ENCODE measurements around the gene BICD1.
A peak's percentile ranks its signal among the peaks of the same experiment; 100 is the strongest.

The BICD1 gene

GRCh38 chr12:32379213-32379612 is 272.6 kb downstream of the BICD1 start:
- DNase-seq (no peak), ATAC-seq (no peak)
- Mint-ChIP-seq H3K9me3 (no peaks in the 10 kb centered on the region), H3K27me3 (no peaks in the 10 kb centered on the region), H3K4me1 (no peaks in the 10 kb centered on the region), H3K4me3 (no peak overlapping the region), H3K27ac (no peak overlapping the region)

- Mint-ChIP-seq H3K4me1 (no peaks in the 10 kb centered on the region), H3K9me3 (no peaks in the 10 kb centered on the region), H3K4me3 (no peak overlapping the region), H3K27me3 (no peaks in the 10 kb centered on the region), H3K27ac (no peak overlapping the region)
- ATAC-seq (no peak), DNase-seq (no peak)
These were observed 273.0 kb downstream of the BICD1 start for GRCh38 chr12:32379667-32380066.

DNA sequence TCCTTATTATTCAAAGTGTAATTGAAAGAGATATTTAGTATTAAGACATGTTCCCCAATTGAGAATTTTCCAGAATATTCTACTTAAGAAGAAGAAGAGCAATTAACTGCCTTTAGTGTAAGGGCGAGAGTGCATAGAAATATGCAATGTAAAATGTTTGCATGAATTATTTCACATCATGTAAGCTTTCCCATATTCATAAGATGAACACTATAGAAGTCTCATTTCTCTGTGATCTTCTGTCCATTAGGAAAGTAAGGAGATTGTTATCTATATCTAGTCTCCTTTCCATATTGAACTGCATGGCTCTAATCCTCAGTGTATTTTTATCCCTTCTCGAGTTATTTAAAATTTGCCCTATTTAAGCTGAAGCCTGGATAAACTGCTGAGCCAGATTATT is 275.6 kb downstream of the BICD1 start:
- H3K27ac Mint-ChIP-seq, result no peak overlapping the region

GRCh38 chr12:32390572-32391219 is 284.0 kb downstream of the BICD1 start:
- Mint-ChIP-seq H3K27ac (peak overlapping the region; percentile 13 to 82), H3K9me3 (no peaks in the 10 kb centered on the region), H3K27me3 (peaks cover 13% of the 10 kb centered on the region), H3K4me1 (peaks cover 5% of the 10 kb centered on the region), H3K4me3 (peak overlapping the region; percentile 75 to 80)
- DNase-seq (peak; percentile 34 to 44), ATAC-seq (peak; percentile 91)

More for the DNA sequence above, 275.6 kb downstream of the BICD1 start:
- ATAC-seq, result no peak
- DNase-seq, result no peak
- Mint-ChIP-seq H3K4me1 (no peaks in the 10 kb centered on the region), H3K27me3 (no peaks in the 10 kb centered on the region), H3K4me3 (no peak overlapping the region), H3K9me3 (no peaks in the 10 kb centered on the region)

GRCh38 chr12:32395026-32395425 is 288.4 kb downstream of the BICD1 start:
- no peaks in the 10 kb centered on the region for H3K9me3 Mint-ChIP-seq
- no peak for DNase-seq
- no peak for ATAC-seq
- H3K4me1 Mint-ChIP-seq, result peaks cover 10% of the 10 kb centered on the region
- no peak overlapping the region for H3K4me3 Mint-ChIP-seq
- peaks cover 19% of the 10 kb centered on the region for H3K27me3 Mint-ChIP-seq
- no peak overlapping the region for H3K27ac Mint-ChIP-seq

DNA sequence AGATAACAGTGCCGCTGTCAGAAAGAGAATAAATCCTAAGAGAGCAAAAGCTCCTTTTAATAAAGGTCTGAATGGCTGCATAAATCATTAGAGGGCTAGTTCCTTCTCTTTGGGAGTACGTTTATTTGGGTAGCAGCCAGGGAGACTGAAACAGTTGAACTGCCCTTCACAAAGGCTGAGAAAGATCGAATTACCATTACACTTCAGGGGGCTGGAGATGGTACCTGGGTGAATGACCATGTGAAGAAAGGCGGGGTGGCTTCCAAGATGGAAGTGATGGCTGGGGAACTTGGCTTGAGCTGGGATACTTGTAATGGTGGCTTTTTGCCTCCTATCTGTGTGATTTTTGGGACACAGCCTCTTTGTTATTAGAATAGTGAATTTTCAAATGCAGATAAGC is 291.0 kb downstream of the BICD1 start:
- Mint-ChIP-seq H3K27ac (no peak overlapping the region), H3K27me3 (peaks cover 22% of the 10 kb centered on the region), H3K9me3 (no peaks in the 10 kb centered on the region), H3K4me1 (peaks cover 12% of the 10 kb centered on the region), H3K4me3 (no peak overlapping the region)
- no peak for ATAC-seq
- DNase-seq, result no peak

- Mint-ChIP-seq H3K27ac (no peak overlapping the region), H3K4me1 (peaks cover 12% of the 10 kb centered on the region), H3K27me3 (peaks cover 27% of the 10 kb centered on the region), H3K9me3 (no peaks in the 10 kb centered on the region), H3K4me3 (peak overlapping the region in 1 of 2 donors; percentile 29)
- DNase-seq (no peak), ATAC-seq (no peak)
These were observed 291.5 kb downstream of the BICD1 start for GRCh38 chr12:32398181-32398580.

GRCh38 chr12:32398816-32399369 is 292.2 kb downstream of the BICD1 start:
- ATAC-seq (no peak), DNase-seq (no peak)
- H3K4me1 Mint-ChIP-seq, result peaks cover 12% of the 10 kb centered on the region
- peaks cover 30% of the 10 kb centered on the region for H3K27me3 Mint-ChIP-seq
- peak overlapping the region; percentile 54 to 99 for H3K4me3 Mint-ChIP-seq
- no peak overlapping the region for H3K27ac Mint-ChIP-seq
- no peaks in the 10 kb centered on the region for H3K9me3 Mint-ChIP-seq

GRCh38 chr12:32399370-32400113 is 292.9 kb downstream of the BICD1 start, which contains the start of gene FGD4:
Gene FGD4 (plus strand): TSS chr12:32399558.
- Mint-ChIP-seq H3K4me3 (peak within 1 kb of the TSS; percentile 96 to 99), H3K4me1 (peaks cover 12% of the 10 kb centered on the region), H3K27ac (peak within 1 kb of the TSS in 1 of 2 donors; percentile 91), H3K9me3 (no peaks in the 10 kb centered on the region), H3K27me3 (peaks cover 30% of the 10 kb centered on the region)
- peak; percentile 95 for ATAC-seq
- peak; percentile 71 to 72 for DNase-seq

DNA sequence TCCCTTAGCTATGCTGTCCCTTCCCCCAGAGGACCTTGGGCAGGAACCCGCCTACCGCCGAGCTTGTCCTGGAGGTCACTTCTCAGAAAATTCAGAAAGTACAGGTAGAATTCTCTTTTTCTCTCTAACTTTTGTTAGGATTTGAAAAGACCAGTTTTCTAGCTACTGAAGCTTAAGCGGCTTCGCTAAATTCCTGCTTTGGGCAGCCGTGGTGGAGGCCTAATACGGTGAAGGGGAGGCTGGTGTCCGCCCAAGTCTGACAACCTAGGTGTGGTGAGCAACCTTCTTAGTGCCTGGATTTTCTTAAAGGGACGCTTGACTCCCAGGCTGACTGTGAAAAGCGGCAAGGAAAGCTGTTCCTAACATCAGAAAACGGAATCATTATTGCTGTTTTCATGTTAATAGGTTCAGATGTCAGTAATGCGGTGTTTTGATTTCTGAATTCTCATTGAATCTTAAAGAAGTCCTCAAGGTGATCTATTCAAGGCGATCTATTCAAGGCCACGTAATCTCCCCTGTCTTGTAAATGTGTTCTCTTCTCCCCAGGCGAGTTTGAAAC is 293.5 kb downstream of the BICD1 start:
- no peak for DNase-seq
- no peak for ATAC-seq
- no peak overlapping the region for H3K27ac Mint-ChIP-seq
- no peaks in the 10 kb centered on the region for H3K9me3 Mint-ChIP-seq
- peaks cover 30% of the 10 kb centered on the region for H3K27me3 Mint-ChIP-seq
- H3K4me3 Mint-ChIP-seq, result peak overlapping the region; percentile 96 to 99
- peaks cover 12% of the 10 kb centered on the region for H3K4me1 Mint-ChIP-seq

DNA sequence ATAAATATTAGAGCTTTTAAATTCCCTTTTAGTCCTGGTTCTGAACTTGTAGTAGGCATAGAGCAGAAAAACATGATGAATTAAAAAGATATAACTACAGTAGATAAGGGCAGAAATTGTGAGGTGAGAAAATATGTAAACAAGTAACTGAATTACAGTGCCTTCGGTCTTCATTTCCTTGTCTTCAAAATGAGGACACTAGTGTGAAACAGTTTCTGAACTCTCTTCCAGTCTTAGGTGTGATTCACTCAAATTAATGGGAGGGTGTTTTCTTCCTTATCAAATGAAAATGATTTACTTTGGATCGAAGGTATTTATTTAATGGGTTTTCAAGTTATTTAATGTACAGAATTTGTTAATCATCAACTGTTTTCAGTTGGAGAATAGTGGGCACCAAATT is 294.2 kb downstream of the BICD1 start:
- Mint-ChIP-seq H3K9me3 (no peaks in the 10 kb centered on the region), H3K27me3 (peaks cover 30% of the 10 kb centered on the region), H3K4me3 (no peak overlapping the region), H3K4me1 (peaks cover 12% of the 10 kb centered on the region), H3K27ac (no peak overlapping the region)
- no peak for ATAC-seq
- no peak for DNase-seq

DNA sequence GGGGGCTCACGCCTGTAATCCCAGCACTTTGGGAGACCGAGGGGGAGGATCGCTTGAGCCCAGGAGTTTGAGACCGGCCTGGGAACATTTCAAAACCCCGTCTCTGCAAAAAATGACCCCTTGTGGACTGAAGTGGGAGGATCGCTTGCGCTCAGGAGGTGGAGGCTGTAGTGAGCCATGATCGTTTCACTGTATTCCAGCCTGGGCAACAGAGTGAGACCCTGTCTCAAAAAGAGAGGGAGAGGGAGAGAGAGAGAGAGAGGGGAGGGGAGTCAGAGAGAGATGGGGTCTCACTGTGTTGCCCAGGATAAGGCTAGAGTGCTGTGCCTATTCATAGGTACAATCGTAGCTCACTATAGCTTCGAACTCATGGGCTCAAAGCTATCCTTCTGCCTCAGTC is 295.5 kb downstream of the BICD1 start:
- no peak overlapping the region for H3K27ac Mint-ChIP-seq
- H3K27me3 Mint-ChIP-seq, result peaks cover 31% of the 10 kb centered on the region
- ATAC-seq (no peak), DNase-seq (no peak)
- H3K4me3 Mint-ChIP-seq, result no peak overlapping the region
- H3K4me1 Mint-ChIP-seq, result peaks cover 12% of the 10 kb centered on the region
- H3K9me3 Mint-ChIP-seq, result no peaks in the 10 kb centered on the region

- peaks cover 31% of the 10 kb centered on the region for H3K27me3 Mint-ChIP-seq
- no peak for ATAC-seq
- H3K4me3 Mint-ChIP-seq, result no peak overlapping the region
- no peak overlapping the region for H3K27ac Mint-ChIP-seq
- no peaks in the 10 kb centered on the region for H3K9me3 Mint-ChIP-seq
- no peak for DNase-seq
- peaks cover 12% of the 10 kb centered on the region for H3K4me1 Mint-ChIP-seq
These were observed 296.3 kb downstream of the BICD1 start for GRCh38 chr12:32402946-32403345.

GRCh38 chr12:32407795-32408194 is 301.1 kb downstream of the BICD1 start:
- H3K4me1 Mint-ChIP-seq, result no peaks in the 10 kb centered on the region
- DNase-seq, result no peak
- H3K9me3 Mint-ChIP-seq, result no peaks in the 10 kb centered on the region
- H3K27me3 Mint-ChIP-seq, result peaks cover 17% of the 10 kb centered on the region
- H3K4me3 Mint-ChIP-seq, result no peak overlapping the region
- no peak for ATAC-seq
- no peak overlapping the region for H3K27ac Mint-ChIP-seq

GRCh38 chr12:32413412-32413811 is 306.8 kb downstream of the BICD1 start:
- DNase-seq, result no peak
- no peak overlapping the region for H3K27ac Mint-ChIP-seq
- no peak overlapping the region for H3K4me3 Mint-ChIP-seq
- no peaks in the 10 kb centered on the region for H3K27me3 Mint-ChIP-seq
- no peaks in the 10 kb centered on the region for H3K9me3 Mint-ChIP-seq
- no peaks in the 10 kb centered on the region for H3K4me1 Mint-ChIP-seq
- no peak for ATAC-seq

DNA sequence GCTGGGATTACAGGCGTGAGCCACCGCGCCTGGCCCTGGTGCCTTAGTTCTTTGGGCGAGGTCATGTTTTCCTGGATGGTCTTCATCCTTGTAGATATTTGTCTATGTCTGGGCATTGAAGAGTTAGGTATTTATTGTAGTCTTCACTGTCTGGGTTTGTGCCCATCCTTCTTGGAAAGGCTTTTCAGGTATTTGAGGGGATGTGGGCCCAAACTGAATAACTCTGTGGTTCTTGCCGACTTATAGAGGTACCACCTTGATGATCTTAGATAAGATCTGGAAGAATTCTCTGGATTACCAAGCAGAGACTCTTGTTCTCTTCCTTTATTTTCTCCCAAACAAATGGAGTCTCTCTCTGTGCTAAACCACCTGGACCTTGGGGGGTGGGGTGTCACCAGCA is 311.6 kb downstream of the BICD1 start:
- H3K4me3 Mint-ChIP-seq, result no peak overlapping the region
- no peak for DNase-seq
- H3K27ac Mint-ChIP-seq, result no peak overlapping the region
- H3K27me3 Mint-ChIP-seq, result no peaks in the 10 kb centered on the region
- no peaks in the 10 kb centered on the region for H3K9me3 Mint-ChIP-seq
- H3K4me1 Mint-ChIP-seq, result no peaks in the 10 kb centered on the region
- no peak for ATAC-seq

Measured in stimulated activated naive CD8-positive, alpha-beta T cell treated with anti-CD3 and anti-CD28 coated beads, Interleukin-15, amount 100 ng/mL, for 72 hours (primary cell).